ENCODE results near the gene MARK3. TPM values are rescaled to one million over a fixed set of nuclear protein-coding genes. Genes with fewer than 3 reads are reported as not detected.

Gene MARK3
- total and polyA plus RNA-seq, 2 of the 13 experiments (the other 11 are each of a cell fraction or from before 2014, with no cell fraction given): 47.7 to 56.6 TPM

- no peak for DNase-seq (ENCODE audit: low spot score)
- no peaks in the 10 kb centered on the region for H4K20me1 ChIP-seq (ENCODE audit: insufficient read depth, low read length)
- intact Hi-C loops (cut with micrococcal nuclease; ENCODE audit: unreplicated experiment): no loop called here
- H3K9ac ChIP-seq (ENCODE audit: insufficient read depth, low read depth, low read length): no peak overlapping the region
- in situ Hi-C loops (cut with HindIII; ENCODE audit: extremely low pct_ligation_motif_present, low pct_unique_long_range_greater_than_20kb): no loop called here
- H3K9me3 ChIP-seq (ENCODE audit: low read length): no peaks in the 10 kb centered on the region
- H3K36me3 ChIP-seq (replicated peaks in 1 of 2; ENCODE audit: control insufficient read depth in 1 of 2, insufficient read depth in 2 of 2, low read length in 2 of 2): peaks cover 3 to 12% of the 10 kb centered on the region in 2 experiments; a peak in 3 of 5 replicates
- WGBS (ENCODE audit: low lambda C conversion rate): 99% methylated on average over 3 of the region's 3 CpGs
- H2AFZ ChIP-seq (ENCODE audit: low read length): no peak overlapping the region
- ATAC-seq: no peak
- FAIRE-seq: no peak
- H3K4me1 ChIP-seq (ENCODE audit: insufficient read depth, low read length): no peaks in the 10 kb centered on the region
- ChIA-PET POLR2A (no interaction called here), CTCF (ENCODE audit: low intra/inter-chr PET ratio, low total read pairs) (no interaction called here)
- no peak overlapping the region for H3K27ac ChIP-seq (ENCODE audit: extremely low read length, insufficient read depth, low read length)
- BruUV-seq (replicated peaks): TSS peak; percentile 25
- H3K27me3 ChIP-seq (ENCODE audit: control insufficient read depth in 1 of 2, insufficient read depth in 2 of 2, low read length in 2 of 2): no peaks in the 10 kb centered on the region
- no peak overlapping the region for H3K4me2 ChIP-seq (ENCODE audit: low read depth, low read length)
- H3K79me2 ChIP-seq (ENCODE audit: insufficient read depth, low read length): peaks cover 11% of the 10 kb centered on the region
- H3K4me3 ChIP-seq (replicated peaks in 1 of 3; ENCODE audit: insufficient read depth in 1 of 3, low read depth in 2 of 3, low read length in 3 of 3): no peak overlapping the region
- no peak for TF ChIP-seq ZBTB40 (IDR thresholded peaks at IDR 0.05)
- no peak for TF ChIP-seq ZBTB40 (CRISPR knock-in tag; IDR thresholded peaks at IDR 0.05)
- TF ChIP-seq SKI (IDR thresholded peaks at IDR 0.05; ENCODE audit: partially characterized antibody): no peak
- no peak for TF ChIP-seq ONECUT2 (CRISPR knock-in tag; IDR thresholded peaks at IDR 0.05)
- no peak for TF ChIP-seq PAWR (CRISPR knock-in tag; IDR thresholded peaks at IDR 0.05; ENCODE audit: borderline replicate concordance)
- no peak for TF ChIP-seq HINFP (CRISPR knock-in tag; IDR thresholded peaks at IDR 0.05; ENCODE audit: low read depth)
- TF ChIP-seq SRSF9 (IDR thresholded peaks at IDR 0.05; ENCODE audit: borderline replicate concordance, insufficient read depth, low read depth, low read length, poor library complexity, severe bottlenecking): no peak
- no peak for TF ChIP-seq ZNF256 (CRISPR knock-in tag; conservative IDR thresholded peaks at IDR 0.05)
- no peak for TF ChIP-seq ZHX1 (CRISPR knock-in tag; IDR thresholded peaks at IDR 0.05; ENCODE audit: low read depth)
These were observed 43.7 kb downstream of the MARK3 start for GRCh38 chr14:103428723-103429556.
